PC-9 (cell line): Measurements from ENCODE around the gene RGS19.

ENCODE experiments used
- CTCF ChIP-seq: fragments of 200-600 bp; sonication (generic); conservative IDR thresholded peaks from 2 replicates; pipeline ENCODE4 v1.6.1; 2017; ENCODE audit warnings: mixed run types, antibody characterized with exemption, mild to moderate bottlenecking, moderate library complexity
- EZH2 ChIP-seq: fragments of 200-600 bp; sonication (generic); IDR thresholded peaks from 2 replicates; pipeline ENCODE4 v1.8.0; 2017; ENCODE audit warnings: antibody characterized with exemption, low read depth

DNA sequence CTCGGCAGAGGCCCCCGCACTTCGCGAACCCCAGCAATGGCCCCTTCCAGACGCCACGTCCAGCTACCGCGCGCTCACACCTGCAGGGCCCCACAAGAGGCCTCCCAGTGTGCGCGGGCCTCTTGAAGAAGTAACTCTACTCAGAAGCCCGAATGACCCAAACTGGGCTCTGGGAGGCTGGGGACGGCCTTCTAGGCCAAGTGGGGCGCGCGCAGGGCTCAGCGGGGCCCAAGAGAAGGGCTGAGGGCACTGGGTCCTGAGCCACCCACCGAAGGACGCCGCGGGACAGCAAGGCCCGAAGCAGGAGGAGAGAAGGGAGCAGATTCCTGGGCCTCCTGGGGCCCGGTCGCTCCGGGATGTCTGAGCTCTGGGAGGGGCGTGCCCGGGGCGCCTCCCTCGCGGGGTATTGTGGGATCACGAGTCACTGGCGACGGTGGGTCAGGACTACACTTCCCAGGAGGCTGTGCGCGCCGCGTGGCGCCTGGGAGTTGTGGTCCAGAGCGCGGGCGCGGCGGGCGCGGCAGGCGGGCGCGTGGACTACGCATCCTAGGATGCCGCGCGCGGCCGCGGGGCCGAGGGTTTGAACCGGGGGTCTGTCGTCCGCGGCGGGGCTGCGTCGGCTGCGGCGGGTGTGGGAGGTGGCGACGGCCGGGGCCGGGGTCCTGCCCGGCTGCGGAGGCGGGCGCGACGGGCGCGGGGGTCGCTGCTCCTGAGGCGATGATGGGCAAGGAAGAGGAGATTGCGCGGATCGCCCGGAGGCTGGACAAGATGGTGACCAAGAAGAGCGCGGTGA lies 16.5 kb downstream of the RGS19 start, which contains the start of gene TCEA2:
- TF ChIP-seq CTCF (no peak), EZH2 (no peak)
